Measurements from ENCODE around the gene CLEC11A. TPM values are rescaled to one million over a fixed set of nuclear protein-coding genes. Genes with fewer than 3 reads are reported as not detected.
"Not testable (repeated sequence)": the region's sequence is repeated elsewhere in the genome, so short reads cannot be mapped to it uniquely, and the experiment has no call there.

Gene CLEC11A
- polyA plus RNA-seq, 3 donors, result 4.8 to 11.4 (median 5.3) TPM

DNA sequence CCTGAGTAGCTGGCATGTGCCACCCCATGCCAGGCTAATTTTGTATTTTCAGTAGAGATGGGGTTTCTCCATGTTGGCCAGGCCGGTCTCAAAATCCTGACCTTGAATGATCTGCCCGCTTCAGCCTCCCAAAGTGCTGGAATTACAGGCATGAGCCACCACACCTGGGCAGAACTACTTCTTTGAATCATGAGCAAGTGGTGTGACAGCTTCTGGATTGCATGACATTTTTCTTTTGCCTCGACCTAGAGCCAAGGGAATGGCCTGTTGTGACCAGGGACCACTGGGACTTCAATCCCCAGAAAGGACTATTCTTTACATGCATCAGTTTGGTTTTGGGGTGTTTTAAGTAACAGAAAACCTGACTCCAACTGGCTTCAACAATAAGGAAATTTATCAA, 49.7 kb downstream of the CLEC11A start:
- 75 to 85% (median 75%) methylated on average over 3 of the region's 3 CpGs for WGBS, 3 donors
- H3K27ac ChIP-seq (ENCODE audit: low read depth, low read length), result not testable (repeated sequence)

DNA sequence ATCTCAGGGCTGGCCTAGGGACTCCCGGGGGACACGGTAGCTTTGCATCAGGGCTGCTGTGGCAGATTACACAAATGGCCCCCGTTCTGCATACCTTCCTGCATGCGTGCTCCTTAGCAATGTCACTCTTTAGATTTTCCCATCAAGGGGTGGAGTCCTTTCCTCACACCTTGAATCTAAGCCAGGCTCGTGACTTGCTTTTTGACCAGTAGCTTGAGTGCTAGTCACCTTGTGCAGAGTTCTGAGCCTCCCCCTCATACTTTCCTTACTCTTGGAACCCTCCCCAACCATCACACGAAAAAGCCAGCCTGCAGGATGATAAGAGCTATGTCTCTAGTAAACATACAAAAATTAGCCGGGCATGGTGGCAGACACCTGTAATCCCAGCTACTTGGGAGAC, 50.3 kb downstream of the CLEC11A start:
- WGBS, 3 donors, result 41 to 55% (median 54%) methylated on average over 7 of the region's 7 CpGs
- not testable (repeated sequence) for H3K27ac ChIP-seq (ENCODE audit: low read depth, low read length)

Other genes starting within 250 kb of the CLEC11A start
- gene EMC10, start 246.9 kb upstream of the CLEC11A start, polyA plus RNA-seq, result 10 to 100 TPM; 42.4 to 75.0 (median 69.1) TPM
- 1 to 10 TPM in 2 of 3 donors, under 1 TPM in 1; 0.68 to 2.7 (median 1.8) TPM for gene GARIN5A, start 246.5 kb upstream of the CLEC11A start, polyA plus RNA-seq
- 10 to 100 TPM; 34.9 to 61.6 (median 56.8) TPM for gene JOSD2, start 212.2 kb upstream of the CLEC11A start, polyA plus RNA-seq
- gene ASPDH, start 209.5 kb upstream of the CLEC11A start, polyA plus RNA-seq, result under 1 TPM in 1 of 3 donors, not detected in 2; 0.36 TPM
- gene LRRC4B, start 154.9 kb upstream of the CLEC11A start, polyA plus RNA-seq, result 1 to 10 TPM in 2 of 3 donors, under 1 TPM in 1; 0.52 to 3.0 (median 1.6) TPM
- gene SYT3, start 83.5 kb upstream of the CLEC11A start, polyA plus RNA-seq, result under 1 TPM; 0.07 to 0.24 (median 0.11) TPM
- gene C19orf81, start 73.9 kb upstream of the CLEC11A start, polyA plus RNA-seq, result 1 to 10 TPM in 1 of 3 donors, not detected in 2; 1.5 TPM
- 1 to 10 TPM in 1 of 3 donors, under 1 TPM in 2; 0.02 to 1.1 (median 0.33) TPM for gene SHANK1, start 3.6 kb upstream of the CLEC11A start, polyA plus RNA-seq
- not detected for gene GPR32, start 47.1 kb downstream of the CLEC11A start, polyA plus RNA-seq
- gene ACP4, start 67.1 kb downstream of the CLEC11A start, polyA plus RNA-seq, result not detected
- gene KLK1, start 100.4 kb downstream of the CLEC11A start, polyA plus RNA-seq, result 1,000 to 10,000 TPM in 1 of 3 donors, under 1 TPM in 1, not detected in 1; 0.92 to 1,524 TPM
- gene KLK15, start 110.2 kb downstream of the CLEC11A start, polyA plus RNA-seq, result under 1 TPM in 1 of 3 donors, not detected in 2; 0.10 TPM
- under 1 TPM in 1 of 3 donors, not detected in 2; 0.05 TPM for gene KLK3, start 131.6 kb downstream of the CLEC11A start, polyA plus RNA-seq
- gene KLK2, start 150.1 kb downstream of the CLEC11A start, polyA plus RNA-seq, result under 1 TPM in 1 of 3 donors, not detected in 2; 0.03 TPM
- not detected for gene KLK4, start 188.0 kb downstream of the CLEC11A start, polyA plus RNA-seq
- 1 to 10 TPM in 1 of 3 donors, under 1 TPM in 1, not detected in 1; 0.28 to 1.3 TPM for gene KLK5, start 229.7 kb downstream of the CLEC11A start, polyA plus RNA-seq
- under 1 TPM in 2 of 3 donors, not detected in 1; 0.03 to 0.18 TPM for gene KLK6, start 246.2 kb downstream of the CLEC11A start, polyA plus RNA-seq